BLaER1 (cell line): ENCODE measurements around the gene CNIH3.

Source experiments
- H3K27ac ChIP-seq: shearing (Covaris generic); formaldehyde crosslinking; 2 replicates; pipeline ENCODE4 v1.8.1; 2022
- H3K27me3 ChIP-seq: shearing (Covaris generic); formaldehyde crosslinking; 2 replicates; pipeline ENCODE4 v1.8.1; 2022
- H3K36me3 ChIP-seq: shearing (Covaris generic); formaldehyde crosslinking; 2 replicates; pipeline ENCODE4 v1.8.1; 2022
- H3K4me1 ChIP-seq: shearing (Covaris generic); formaldehyde crosslinking; 2 replicates; pipeline ENCODE4 v1.8.1; 2022
- H3K4me2 ChIP-seq: shearing (Covaris generic); formaldehyde crosslinking; 2 replicates; pipeline ENCODE4 v1.8.1; 2022
- H3K4me3 ChIP-seq: shearing (Covaris generic); formaldehyde crosslinking; 2 replicates; pipeline ENCODE4 v1.8.1; 2022
- H3K9ac ChIP-seq: shearing (Covaris generic); formaldehyde crosslinking; 2 replicates; pipeline ENCODE4 v1.8.1; 2022
- H3K9me3 ChIP-seq: shearing (Covaris generic); formaldehyde crosslinking; 2 replicates; pipeline ENCODE4 v1.8.1; 2022
- H4K20me1 ChIP-seq: shearing (Covaris generic); formaldehyde crosslinking; 2 replicates; pipeline ENCODE4 v1.8.1; 2022
- Cebpa-rat ChIP-seq: shearing (Covaris generic); IDR thresholded peaks from 2 replicates; pipeline ENCODE4 v1.8.1; 2022

The CNIH3 gene

GRCh38 chr1:224613486-224613885, 2.6 kb upstream of the CNIH3 start:
- H3K36me3 ChIP-seq = no peaks in the 10 kb centered on the region
- TF ChIP-seq Cebpa-rat = no peak
- H3K27me3 ChIP-seq = peaks cover 46% of the 10 kb centered on the region
- H3K4me2 ChIP-seq = no peak overlapping the region
- H4K20me1 ChIP-seq = no peaks in the 10 kb centered on the region
- H3K9ac ChIP-seq = no peak overlapping the region
- no peak overlapping the region for H3K4me3 ChIP-seq
- peaks cover 7% of the 10 kb centered on the region; the same call in 1 of the 2 replicates for H3K4me1 ChIP-seq
- peaks cover 40% of the 10 kb centered on the region for H3K9me3 ChIP-seq
- no peak overlapping the region for H3K27ac ChIP-seq

DNA sequence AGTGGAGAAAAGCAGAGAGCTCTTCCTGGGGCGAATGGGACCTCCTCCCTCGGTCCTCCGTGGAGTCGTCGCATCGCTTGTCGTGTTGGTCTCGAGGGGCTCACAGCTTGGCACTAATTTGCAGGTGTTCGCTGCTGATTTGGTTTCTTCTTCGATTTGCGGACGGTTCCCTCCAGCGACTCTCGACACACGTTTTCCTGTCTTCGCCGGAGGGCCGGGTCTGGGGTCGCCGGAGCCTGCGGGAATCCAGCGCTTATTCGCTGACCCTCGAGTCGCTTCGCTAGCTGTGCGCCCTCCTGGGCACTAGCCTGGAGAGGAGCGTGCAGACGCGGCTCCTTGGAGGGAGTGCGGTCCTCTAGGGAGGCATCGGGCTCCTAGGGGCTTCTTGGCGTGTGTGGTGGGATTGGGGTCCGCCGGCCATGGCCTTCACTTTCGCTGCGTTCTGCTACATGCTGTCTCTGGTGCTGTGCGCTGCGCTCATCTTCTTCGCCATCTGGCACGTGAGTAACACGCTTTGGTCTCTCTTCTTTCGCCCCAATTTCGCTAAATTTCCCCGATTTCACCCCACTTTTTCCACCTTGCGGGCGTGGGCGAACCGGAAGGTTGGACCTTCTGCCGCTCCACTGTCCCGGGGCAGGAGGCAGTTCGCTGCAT, 766 bp downstream of the CNIH3 start:
- H3K27me3 ChIP-seq = peaks cover 62% of the 10 kb centered on the region

DNA sequence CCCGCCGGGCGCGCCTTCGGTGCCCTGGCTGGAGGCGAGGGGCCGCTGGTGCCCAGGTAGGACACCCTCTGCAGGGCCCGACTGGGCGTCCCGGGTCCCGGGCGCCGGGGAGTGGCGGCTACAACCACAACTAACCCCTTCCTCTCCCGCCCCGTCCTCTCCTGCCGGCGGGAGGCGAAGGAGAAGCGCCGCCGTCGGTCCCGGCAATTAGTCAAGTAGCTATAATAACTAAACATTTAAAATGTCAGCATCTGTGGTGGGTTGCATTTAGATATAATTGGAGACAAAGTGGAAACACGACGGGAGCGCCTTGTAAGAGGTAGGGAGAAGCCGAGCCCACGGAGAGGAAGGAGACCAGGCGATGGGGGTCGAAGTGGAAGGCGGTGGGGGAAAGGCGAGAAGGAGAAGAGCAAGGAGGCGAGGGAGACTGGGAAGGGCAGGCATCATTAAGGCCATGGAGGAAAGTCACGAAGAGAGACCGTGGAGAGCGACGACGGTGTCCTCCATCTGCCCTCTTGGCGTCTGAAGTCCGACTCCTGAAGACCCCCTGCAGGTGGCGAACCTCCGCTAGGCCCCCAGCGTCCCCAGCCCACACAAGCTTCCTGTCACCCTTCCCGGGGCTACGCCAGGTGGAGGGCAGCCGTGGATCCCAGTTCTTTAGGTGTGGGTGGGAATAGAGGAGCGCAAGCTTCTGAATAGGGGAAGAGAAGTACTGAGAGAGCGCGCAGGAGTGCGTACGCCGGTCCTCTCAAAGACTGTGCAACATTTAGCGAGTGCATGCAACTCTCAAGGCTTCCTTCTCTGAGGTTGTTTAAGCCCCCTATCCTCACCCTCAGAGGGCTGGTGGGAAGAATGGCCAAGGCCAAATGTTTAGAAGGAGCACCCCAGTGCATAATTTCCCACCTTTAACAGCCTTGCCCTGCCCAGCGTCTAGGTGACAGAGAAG, 1.6 kb downstream of the CNIH3 start:
- Histone ChIP-seq H3K4me3 (peak overlapping the region; percentile 47; the same call in 1 of the 2 replicates), H4K20me1 (no peaks in the 10 kb centered on the region), H3K27me3 (peaks cover 62% of the 10 kb centered on the region), H3K9ac (no peak overlapping the region), H3K9me3 (peaks cover 52% of the 10 kb centered on the region), H3K27ac (no peak overlapping the region), H3K4me2 (peak overlapping the region; percentile 17; the same call in 1 of the 2 replicates), H3K4me1 (peaks cover 9% of the 10 kb centered on the region), H3K36me3 (no peaks in the 10 kb centered on the region)
- no peak for TF ChIP-seq Cebpa-rat

More for the DNA sequence above, 766 bp downstream of the CNIH3 start:
- H3K27ac ChIP-seq = no peak overlapping the region
- no peaks in the 10 kb centered on the region for H3K36me3 ChIP-seq
- no peak for TF ChIP-seq Cebpa-rat
- H4K20me1 ChIP-seq = no peaks in the 10 kb centered on the region
- H3K4me3 ChIP-seq = peak overlapping the region; percentile 47
- H3K9me3 ChIP-seq = peaks cover 44% of the 10 kb centered on the region
- H3K9ac ChIP-seq = no peak overlapping the region
- H3K4me1 ChIP-seq = peaks cover 7% of the 10 kb centered on the region; the same call in 1 of the 2 replicates
- peak overlapping the region; percentile 24; the same call in 1 of the 2 replicates for H3K4me2 ChIP-seq

DNA sequence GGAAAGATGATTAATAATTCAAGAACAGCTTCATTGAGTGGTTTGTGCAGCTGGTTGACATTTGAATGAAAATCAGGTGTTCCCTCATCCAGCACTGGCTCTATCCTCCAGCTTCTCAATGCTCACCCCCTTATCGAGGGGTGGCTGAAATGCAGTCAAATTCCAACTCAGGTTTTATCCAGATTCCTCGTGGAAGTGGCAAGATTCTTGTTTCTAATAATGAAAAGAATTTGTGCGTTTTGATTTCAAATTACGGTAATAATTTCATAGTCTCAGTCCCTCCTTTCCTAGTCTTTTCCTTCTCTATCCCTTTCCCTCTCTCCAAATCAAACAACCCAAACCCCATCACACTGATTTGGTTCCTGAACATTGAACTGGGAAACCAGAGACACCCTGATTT, 3.1 kb downstream of the CNIH3 start:
- Histone ChIP-seq H3K36me3 (no peaks in the 10 kb centered on the region), H3K4me3 (no peak overlapping the region), H3K9ac (no peak overlapping the region), H4K20me1 (no peaks in the 10 kb centered on the region), H3K4me2 (no peak overlapping the region), H3K27me3 (peaks cover 59% of the 10 kb centered on the region), H3K4me1 (peaks cover 24% of the 10 kb centered on the region), H3K9me3 (peaks cover 53% of the 10 kb centered on the region), H3K27ac (no peak overlapping the region)
- TF ChIP-seq Cebpa-rat = no peak

- H3K27me3 ChIP-seq = peaks cover 50% of the 10 kb centered on the region
- no peak for TF ChIP-seq Cebpa-rat
- H3K4me3 ChIP-seq = no peak overlapping the region
- peaks cover 33% of the 10 kb centered on the region for H3K4me1 ChIP-seq
- H3K27ac ChIP-seq = no peak overlapping the region
- H3K4me2 ChIP-seq = no peak overlapping the region
- no peaks in the 10 kb centered on the region for H3K36me3 ChIP-seq
- no peaks in the 10 kb centered on the region for H4K20me1 ChIP-seq
- no peak overlapping the region for H3K9ac ChIP-seq
- H3K9me3 ChIP-seq = peaks cover 45% of the 10 kb centered on the region
These were observed 4.0 kb downstream of the CNIH3 start for GRCh38 chr1:224620105-224620504.

GRCh38 chr1:224621813-224622682, 5.9 kb downstream of the CNIH3 start:
- no peaks in the 10 kb centered on the region for H4K20me1 ChIP-seq
- H3K9me3 ChIP-seq = peaks cover 26% of the 10 kb centered on the region
- peaks cover 40% of the 10 kb centered on the region for H3K4me1 ChIP-seq
- peaks cover 31% of the 10 kb centered on the region for H3K27me3 ChIP-seq
- H3K36me3 ChIP-seq = no peaks in the 10 kb centered on the region
- H3K4me2 ChIP-seq = no peak overlapping the region
- no peak for TF ChIP-seq Cebpa-rat
- no peak overlapping the region for H3K4me3 ChIP-seq
- no peak overlapping the region for H3K9ac ChIP-seq
- H3K27ac ChIP-seq = no peak overlapping the region

DNA sequence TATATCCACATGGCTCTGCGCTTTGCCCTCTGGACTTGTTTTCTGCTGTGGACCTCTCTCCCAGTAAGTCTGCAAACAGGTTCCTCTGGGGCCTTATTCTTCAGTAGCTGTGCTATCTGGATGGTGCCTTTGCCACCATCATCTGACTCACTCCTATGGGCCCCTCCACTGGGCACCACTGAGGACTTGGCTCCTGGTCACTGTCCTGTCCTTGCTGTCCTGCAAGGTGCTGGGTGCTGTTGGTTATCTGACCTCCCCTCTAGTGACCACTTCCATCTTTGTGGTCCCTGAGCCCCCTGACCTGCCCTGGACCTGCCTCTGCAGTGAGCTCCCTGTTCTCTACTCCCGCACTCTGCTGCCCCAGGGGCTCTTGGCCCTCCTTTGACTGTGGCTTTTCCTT, 6.7 kb downstream of the CNIH3 start:
- Histone ChIP-seq H3K36me3 (no peaks in the 10 kb centered on the region), H3K27ac (no peak overlapping the region), H4K20me1 (no peaks in the 10 kb centered on the region), H3K4me2 (peak overlapping the region; percentile 79), H3K9me3 (peaks cover 18% of the 10 kb centered on the region), H3K4me1 (peaks cover 40% of the 10 kb centered on the region), H3K4me3 (no peak overlapping the region), H3K27me3 (peaks cover 23% of the 10 kb centered on the region), H3K9ac (no peak overlapping the region)
- no peak for TF ChIP-seq Cebpa-rat

DNA sequence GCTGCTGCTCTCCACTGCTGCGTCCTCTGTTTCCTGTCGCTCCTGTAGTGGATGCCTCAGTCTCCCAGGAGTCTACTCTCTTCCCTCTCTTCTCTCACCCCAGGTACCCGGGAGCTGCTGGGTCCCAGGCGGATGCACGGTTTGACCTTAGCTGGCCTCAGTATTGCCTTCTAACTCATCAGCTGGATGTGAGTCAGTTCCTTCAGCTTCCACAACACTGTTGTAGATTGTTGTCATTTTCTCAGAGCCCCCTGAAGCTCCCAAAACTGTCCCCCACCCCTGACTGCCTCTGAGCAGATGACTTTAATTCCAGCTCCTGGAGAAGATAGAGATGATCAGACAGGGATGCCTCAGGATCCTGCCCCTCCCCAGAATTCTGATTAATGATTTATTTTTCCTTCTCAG, 7.2 kb downstream of the CNIH3 start:
- Histone ChIP-seq H3K36me3 (no peaks in the 10 kb centered on the region), H3K4me3 (no peak overlapping the region), H3K9me3 (peaks cover 13% of the 10 kb centered on the region; the same call in 1 of the 2 replicates), H3K9ac (no peak overlapping the region), H3K27ac (peak overlapping the region; percentile 4; the same call in 1 of the 2 replicates), H4K20me1 (no peaks in the 10 kb centered on the region), H3K4me2 (peak overlapping the region; percentile 79), H3K27me3 (peaks cover 18% of the 10 kb centered on the region), H3K4me1 (peaks cover 35% of the 10 kb centered on the region)
- no peak for TF ChIP-seq Cebpa-rat

- H4K20me1 ChIP-seq = no peaks in the 10 kb centered on the region
- TF ChIP-seq Cebpa-rat = no peak
- no peaks in the 10 kb centered on the region for H3K36me3 ChIP-seq
- H3K27me3 ChIP-seq = peaks cover 13% of the 10 kb centered on the region
- peaks cover 13% of the 10 kb centered on the region; the same call in 1 of the 2 replicates for H3K9me3 ChIP-seq
- peaks cover 33% of the 10 kb centered on the region for H3K4me1 ChIP-seq
- H3K4me3 ChIP-seq = no peak overlapping the region
- H3K27ac ChIP-seq = peak overlapping the region; percentile 72
- H3K4me2 ChIP-seq = peak overlapping the region; percentile 79
- H3K9ac ChIP-seq = peak overlapping the region; percentile 27; the same call in 1 of the 2 replicates
These were observed 7.7 kb downstream of the CNIH3 start for GRCh38 chr1:224623743-224624333.
